Stomach (tissue), 4 donors: Measurements from ENCODE around the gene ABCB10.

Experiments used
- CTCF ChIP-seq, 7 experiments: fragments of 450-650 bp in 4 of 7; fragments of 200-600 bp in 3 of 7; sonication (generic) in 3 of 7; IDR thresholded peaks; one replicate each; pipeline ENCODE4 v1.5.1; 2016 to 2019; ENCODE audit warnings: antibody characterized with exemption in 7 of 7, control low read depth in 2 of 7, mild to moderate bottlenecking in 1 of 7
- POLR2A ChIP-seq, 4 donors: fragments of 450-650 bp; IDR thresholded peaks; one replicate each; pipeline ENCODE4 v1.6.1; 2016; ENCODE audit warnings: antibody characterized with exemption in 4 of 4, control low read depth in 2 of 4, mild to moderate bottlenecking in 1 of 4, moderate library complexity in 1 of 4

GRCh38 chr1:229495782-229496181, 62.7 kb downstream of the ABCB10 start:
- TF ChIP-seq CTCF (IDR thresholded peaks at IDR 0.05) (no peak), POLR2A (IDR thresholded peaks at IDR 0.05) (no peak)
